AG09309 (cell line): ENCODE results near the gene SIM1.

Experiments used
- DNase-seq: peaks from one replicate; pipeline ENCODE4 v3.0.0-alpha.2; 2010; ENCODE audit warnings: low read depth
- H3K4me3 ChIP-seq: 2 replicates; pipeline ENCODE4 v1.5.1; 2011; ENCODE audit warnings: mild to moderate bottlenecking, low read depth, low read length, moderate library complexity; ENCODE audit not compliant: control insufficient read depth
- CTCF ChIP-seq: IDR thresholded peaks from 2 replicates; pipeline ENCODE4 v1.5.1; 2011; ENCODE audit warnings: mild to moderate bottlenecking, low read depth, low read length, inconsistent platforms; ENCODE audit not compliant: insufficient read depth, control insufficient read depth; ENCODE audit errors: missing control alignments

The SIM1 gene

GRCh38 chr6:100464903-100465700, at the start of gene SIM1:
Gene SIM1 (minus strand): TSS chr6:100464921. CDS start chr6:100463468, 1,453 bp downstream.
- DNase-seq = no peak
- TF ChIP-seq CTCF = no peak
- H3K4me3 ChIP-seq = peak within 1 kb of the TSS; percentile 11

GRCh38 chr6:100512203-100512862, 47.6 kb upstream of the SIM1 start:
- TF ChIP-seq CTCF = no peak
- DNase-seq = no peak
- H3K4me3 ChIP-seq = no peak overlapping the region

GRCh38 chr6:100509101-100509500, 44.4 kb upstream of the SIM1 start:
- no peak for TF ChIP-seq CTCF
- no peak overlapping the region for H3K4me3 ChIP-seq
- no peak for DNase-seq

- TF ChIP-seq CTCF = no peak
- DNase-seq = no peak
- H3K4me3 ChIP-seq = no peak overlapping the region
These were observed 41.9 kb upstream of the SIM1 start for GRCh38 chr6:100506651-100507050.

- DNase-seq = peak; percentile 62
- no peak for TF ChIP-seq CTCF
- no peak overlapping the region for H3K4me3 ChIP-seq
These were observed 40.3 kb upstream of the SIM1 start for GRCh38 chr6:100504786-100505737.

GRCh38 chr6:100503043-100503705, 38.5 kb upstream of the SIM1 start:
- DNase-seq = no peak
- no peak for TF ChIP-seq CTCF
- no peak overlapping the region for H3K4me3 ChIP-seq
